Left ventricle myocardium inferior (tissue), 1 donor: ENCODE measurements around the gene ZNF606. TPM values are rescaled to one million over a fixed set of nuclear protein-coding genes. Genes with fewer than 3 reads are reported as not detected.

Source experiments
- DNase-seq: peaks from one replicate; pipeline ENCODE4 v3.0.0-alpha.2; 2020
- H3K27ac ChIP-seq: fragments of 200-600 bp; replicated peaks from 2 replicates; pipeline ENCODE4 v1.8.0; 2021
- H3K27me3 ChIP-seq: fragments of 200-600 bp; 2 replicates; pipeline ENCODE4 v1.8.0; 2021; ENCODE audit warnings: low read depth
- H3K36me3 ChIP-seq: fragments of 200-600 bp; 2 replicates; pipeline ENCODE4 v1.8.0; 2021
- H3K4me1 ChIP-seq: fragments of 200-600 bp; 2 replicates; pipeline ENCODE4 v1.8.0; 2021
- H3K4me3 ChIP-seq: fragments of 200-600 bp; 2 replicates; pipeline ENCODE4 v1.8.0; 2021; ENCODE audit warnings: mild to moderate bottlenecking, moderate library complexity
- H3K9me3 ChIP-seq: fragments of 200-600 bp; replicated peaks from 2 replicates; pipeline ENCODE4 v1.8.0; 2021
- intact Hi-C: fragments of 100-400 bp; cut with micrococcal nuclease; formaldehyde crosslinking; loops from one replicate; pipeline ENCODE4 v1.11.0; 2022
- total RNA-seq: library from RNA; stranded (reverse); fragmentation: NEBNext Ultra II Directional; extraction: Animal tissue kit (Norgen Biotek cat#: 25700); gene quantifications from one replicate; pipeline ENCODE4 v1.2.1, GENCODE V29; 2021
- TF ChIP-seq, protein P1 (sequence below): fragments of 200-600 bp; IDR thresholded peaks from 2 replicates; pipeline ENCODE4 v1.8.0; 2021; ENCODE audit warnings: antibody characterized with exemption, mild to moderate bottlenecking, borderline replicate concordance
- donor health status: DM: no; HTN: yes; CAD: no; lungs with severe emphysema.

Gene ZNF606
- total RNA-seq, 1 donor from 2014 or later: 13.7 TPM

DNA sequence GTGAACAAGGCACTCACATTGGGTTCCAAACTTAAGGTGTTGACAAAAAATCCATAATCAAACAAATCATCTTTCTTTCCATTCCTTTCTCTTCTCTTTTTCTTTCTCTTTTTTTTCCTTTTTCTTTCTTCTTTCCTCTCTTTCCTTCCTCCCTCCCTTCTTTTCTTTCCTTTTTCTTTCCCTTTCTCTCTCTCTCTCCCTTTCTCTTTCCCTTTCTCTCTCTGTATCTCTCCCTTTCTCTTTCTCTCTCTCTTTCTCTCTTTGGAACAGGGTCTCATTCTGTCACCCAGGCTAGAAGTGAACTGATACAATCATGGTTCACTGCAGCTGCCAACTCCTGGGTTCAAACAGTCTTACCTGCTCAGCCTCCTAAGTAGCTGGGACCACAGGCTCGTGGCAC is 40.8 kb downstream of the ZNF606 start:
- intact Hi-C loops: no loop called here
- no peak overlapping the region for H3K27ac ChIP-seq
- no peaks in the 10 kb centered on the region for H3K4me1 ChIP-seq
- TF ChIP-seq, protein P1, sequence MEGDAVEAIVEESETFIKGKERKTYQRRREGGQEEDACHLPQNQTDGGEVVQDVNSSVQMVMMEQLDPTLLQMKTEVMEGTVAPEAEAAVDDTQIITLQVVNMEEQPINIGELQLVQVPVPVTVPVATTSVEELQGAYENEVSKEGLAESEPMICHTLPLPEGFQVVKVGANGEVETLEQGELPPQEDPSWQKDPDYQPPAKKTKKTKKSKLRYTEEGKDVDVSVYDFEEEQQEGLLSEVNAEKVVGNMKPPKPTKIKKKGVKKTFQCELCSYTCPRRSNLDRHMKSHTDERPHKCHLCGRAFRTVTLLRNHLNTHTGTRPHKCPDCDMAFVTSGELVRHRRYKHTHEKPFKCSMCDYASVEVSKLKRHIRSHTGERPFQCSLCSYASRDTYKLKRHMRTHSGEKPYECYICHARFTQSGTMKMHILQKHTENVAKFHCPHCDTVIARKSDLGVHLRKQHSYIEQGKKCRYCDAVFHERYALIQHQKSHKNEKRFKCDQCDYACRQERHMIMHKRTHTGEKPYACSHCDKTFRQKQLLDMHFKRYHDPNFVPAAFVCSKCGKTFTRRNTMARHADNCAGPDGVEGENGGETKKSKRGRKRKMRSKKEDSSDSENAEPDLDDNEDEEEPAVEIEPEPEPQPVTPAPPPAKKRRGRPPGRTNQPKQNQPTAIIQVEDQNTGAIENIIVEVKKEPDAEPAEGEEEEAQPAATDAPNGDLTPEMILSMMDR: no peak
- H3K27me3 ChIP-seq: no peaks in the 10 kb centered on the region
- peaks cover 93% of the 10 kb centered on the region for H3K36me3 ChIP-seq
- DNase-seq: no peak
- no peak overlapping the region for H3K4me3 ChIP-seq
- H3K9me3 ChIP-seq: peaks cover 100% of the 10 kb centered on the region

DNA sequence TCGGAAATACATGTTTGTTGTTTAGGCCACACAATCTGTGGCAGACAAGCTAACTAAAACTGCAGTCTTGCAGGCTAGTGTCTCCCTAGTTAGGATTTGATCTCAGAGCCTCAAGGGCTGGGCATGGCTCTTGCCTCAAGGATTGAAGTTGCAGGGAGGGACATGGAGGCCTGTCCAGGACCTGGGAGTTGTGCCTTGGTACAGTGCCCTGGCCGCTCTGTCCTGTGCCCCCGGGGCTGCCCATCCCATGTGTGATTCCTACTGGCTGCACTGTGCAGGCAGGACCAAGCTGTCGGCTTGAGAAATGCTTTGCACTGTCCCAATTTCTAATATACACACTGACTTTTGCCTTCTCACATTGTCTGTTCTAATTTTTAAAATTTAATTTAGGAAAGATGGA is 47.6 kb downstream of the ZNF606 start:
- Histone ChIP-seq H3K9me3 (peaks cover 42% of the 10 kb centered on the region), H3K4me1 (no peaks in the 10 kb centered on the region), H3K36me3 (peaks cover 27% of the 10 kb centered on the region), H3K27ac (no peak overlapping the region), H3K4me3 (no peak overlapping the region), H3K27me3 (no peaks in the 10 kb centered on the region)
- TF ChIP-seq, protein P1: no peak
- intact Hi-C loops: no loop called here
- DNase-seq: no peak

DNA sequence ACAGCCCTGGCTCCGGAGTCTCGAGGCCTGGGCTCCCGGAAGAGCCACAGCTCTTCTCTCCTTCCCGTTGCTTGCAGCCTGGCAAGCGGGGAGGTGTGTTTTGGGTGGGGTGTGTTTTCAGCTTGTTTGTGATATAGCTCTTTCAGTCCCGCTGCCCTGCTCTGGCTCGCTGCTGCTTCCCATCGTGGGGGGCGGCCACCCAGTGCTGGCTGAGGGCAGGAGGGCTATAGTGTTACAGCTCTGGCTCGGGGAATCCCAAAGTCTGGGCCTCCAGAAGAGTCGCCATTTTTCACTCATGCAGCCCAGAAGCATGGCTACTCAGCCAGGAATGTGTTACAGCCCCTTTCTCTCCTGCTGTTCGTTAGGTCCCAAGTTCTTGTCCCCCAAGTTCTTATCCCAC is 52.9 kb downstream of the ZNF606 start:
- peaks cover 2% of the 10 kb centered on the region for H3K36me3 ChIP-seq
- peaks cover 32% of the 10 kb centered on the region for H3K4me1 ChIP-seq
- no peaks in the 10 kb centered on the region for H3K27me3 ChIP-seq
- no peak overlapping the region for H3K27ac ChIP-seq
- DNase-seq: no peak
- intact Hi-C loops: no loop called here
- TF ChIP-seq, protein P1: no peak
- H3K9me3 ChIP-seq: peaks cover 19% of the 10 kb centered on the region
- no peak overlapping the region for H3K4me3 ChIP-seq

DNA sequence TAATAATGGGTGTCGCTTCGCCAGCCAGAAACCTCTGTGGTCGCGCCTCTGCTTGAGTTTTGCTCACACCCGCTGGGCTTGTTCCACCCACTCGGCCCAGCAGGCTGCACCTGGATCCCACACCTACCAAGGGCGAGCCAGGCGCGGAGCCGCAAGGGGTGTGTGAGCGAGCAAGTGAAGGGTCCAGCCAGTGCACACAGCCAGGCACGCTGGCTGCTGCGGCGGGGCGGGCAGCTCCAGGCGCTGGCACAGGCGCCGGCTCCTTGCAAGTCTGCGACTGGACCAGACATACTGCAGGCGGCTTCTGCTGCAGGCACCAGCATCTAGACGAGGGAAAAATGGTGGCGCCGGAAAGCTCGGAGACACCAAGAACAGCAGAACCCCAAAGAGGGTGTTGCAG is 53.3 kb downstream of the ZNF606 start:
- Histone ChIP-seq H3K36me3 (peaks cover 6% of the 10 kb centered on the region), H3K4me1 (peaks cover 36% of the 10 kb centered on the region), H3K27me3 (no peaks in the 10 kb centered on the region), H3K9me3 (peaks cover 21% of the 10 kb centered on the region), H3K27ac (no peak overlapping the region), H3K4me3 (no peak overlapping the region)
- TF ChIP-seq, protein P1: no peak
- DNase-seq: peak; percentile 14
- intact Hi-C loops: no loop called here

DNA sequence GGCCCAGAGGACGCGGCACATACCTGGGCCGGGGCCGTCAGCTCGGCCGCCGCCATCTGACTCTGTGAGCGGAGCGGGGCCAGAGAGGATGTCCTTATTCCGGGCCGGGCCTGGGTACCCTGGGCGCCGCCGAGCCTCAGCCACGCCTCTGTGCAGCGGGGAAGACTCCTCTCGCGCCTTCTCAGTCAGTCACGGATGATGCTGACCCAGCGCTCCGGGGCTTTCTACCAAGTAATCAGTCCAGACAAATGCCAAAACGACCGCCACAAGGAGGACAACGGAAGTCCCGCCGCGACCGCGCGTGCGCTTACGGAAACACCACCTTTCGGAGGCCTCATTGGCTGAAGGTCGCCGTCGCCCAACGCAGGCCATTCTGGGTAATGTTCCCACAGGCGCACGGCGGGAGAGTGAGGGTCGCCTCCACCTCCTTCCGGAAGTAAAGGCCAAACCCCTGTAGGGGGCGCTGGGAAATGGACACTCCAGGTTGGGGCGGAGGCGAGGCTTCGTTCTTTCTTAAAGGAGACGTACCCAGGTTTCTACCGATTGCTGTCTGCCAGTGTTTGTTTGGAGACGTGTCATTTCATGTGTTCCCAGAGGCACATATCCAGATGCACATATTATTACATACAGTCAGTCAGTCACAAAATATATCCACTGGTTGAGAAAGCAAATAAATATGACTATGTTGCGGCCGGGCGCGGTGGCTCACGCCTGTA is 55.0 kb downstream of the ZNF606 start, which contains the start of gene ZNF256:
ZNF256 (minus strand) TSS at position 288 of the 716 bp plus-strand sequence; CDS start at position 56, 232 bp downstream.
- peaks cover 49% of the 10 kb centered on the region for H3K4me1 ChIP-seq
- TF ChIP-seq, protein P1: peak; percentile 73
- intact Hi-C loops: no loop called here
- H3K4me3 ChIP-seq: peak within 1 kb of the TSS; percentile 86
- H3K9me3 ChIP-seq: peaks cover 38% of the 10 kb centered on the region
- peaks cover 23% of the 10 kb centered on the region for H3K36me3 ChIP-seq
- peak; percentile 96 for DNase-seq
- H3K27me3 ChIP-seq: no peaks in the 10 kb centered on the region
- H3K27ac ChIP-seq: peak within 1 kb of the TSS; percentile 93
